CD4-positive, CD25-positive, alpha-beta regulatory T cell (primary cell): ENCODE results near the gene NUAK2. TPM values are rescaled to one million over a fixed set of nuclear protein-coding genes. Genes with fewer than 3 reads are reported as not detected.

Experiments
- ATAC-seq, 2 donors: fragments of 150-1000 bp; cut with Tn5 transposase; one replicate each; pipeline ENCODE4 v1.10.0; 2021; ENCODE audit warnings: low read depth in 2 of 2, moderate number of reproducible peaks in 2 of 2, moderate library complexity in 1 of 2
- DNase-seq, 3 donors: peaks; one replicate each; pipeline versions ENCODE4 v3.0.0 to v3.0.0-alpha.2; 2012 to 2022; ENCODE audit warnings: mixed read lengths in 1 of 3
- H3K27ac ChIP-seq: one replicate; pipeline ENCODE4 v1.7.0; 2013; ENCODE audit warnings: mild to moderate bottlenecking, low read length; ENCODE audit not compliant: insufficient read depth, poor library complexity, severe bottlenecking
- H3K27me3 ChIP-seq: one replicate; pipeline ENCODE4 v1.7.0; 2013; ENCODE audit warnings: low read length; ENCODE audit not compliant: control insufficient read depth, insufficient read depth
- H3K36me3 ChIP-seq: one replicate; pipeline ENCODE4 v1.7.0; 2013; ENCODE audit warnings: mild to moderate bottlenecking, low read length, moderate library complexity; ENCODE audit not compliant: control insufficient read depth, insufficient read depth
- H3K4me1 ChIP-seq: 2 replicates; pipeline ENCODE4 v1.7.0; 2013; ENCODE audit warnings: mild to moderate bottlenecking, low read length; ENCODE audit not compliant: insufficient read depth, control insufficient read depth, poor library complexity, severe bottlenecking
- H3K4me3 ChIP-seq: one replicate; pipeline ENCODE4 v1.7.0; 2013; ENCODE audit warnings: low read depth, mild to moderate bottlenecking, low read length, moderate library complexity
- H3K9me3 ChIP-seq, 2 experiments: 1 replicate in 1 of 2; 2 replicates in 1 of 2; pipeline ENCODE4 v1.7.0; 2013; ENCODE audit warnings: low read length in 2 of 2, mild to moderate bottlenecking in 1 of 2, moderate library complexity in 1 of 2; ENCODE audit not compliant: control insufficient read depth in 2 of 2
- H3K27ac Mint-ChIP-seq, 3 donors: one replicate each; pipeline ENCODE4 v1.8.0; 2020 to 2022; ENCODE audit warnings: mild to moderate bottlenecking in 3 of 3, mixed read lengths in 3 of 3, moderate library complexity in 2 of 3
- H3K27me3 Mint-ChIP-seq: one replicate; pipeline ENCODE4 v1.8.0; 2022; ENCODE audit warnings: mild to moderate bottlenecking, mixed read lengths
- H3K36me3 Mint-ChIP-seq: one replicate; pipeline ENCODE4 v1.8.0; 2020; ENCODE audit warnings: mixed read lengths
- H3K4me1 Mint-ChIP-seq, 4 donors: one replicate each; pipeline ENCODE4 v1.8.0; 2020 to 2022; ENCODE audit warnings: mixed read lengths in 4 of 4, mild to moderate bottlenecking in 1 of 4
- H3K4me3 Mint-ChIP-seq, 4 donors: one replicate each; pipeline ENCODE4 v1.8.0; 2020 to 2022; ENCODE audit warnings: mild to moderate bottlenecking in 4 of 4, mixed read lengths in 4 of 4, moderate library complexity in 3 of 4
- H3K9me3 Mint-ChIP-seq, 7 donors: one replicate each; pipeline ENCODE4 v1.8.0; 2020 to 2022; ENCODE audit warnings: mixed read lengths in 7 of 7, mild to moderate bottlenecking in 3 of 7, moderate library complexity in 2 of 7
- polyA plus RNA-seq, 4 donors: library from polyadenylated mRNA; unstranded; fragments of 300-500 nt; fragmentation: Illumina TruSeq; gene quantifications; one replicate each; pipeline ENCODE4 v1.2.3, GENCODE V29; 2021
- total RNA-seq: library from RNA; stranded (reverse); gene quantifications from one replicate; pipeline ENCODE4 v1.2.3, GENCODE V29; 2022

The NUAK2 gene
- total and polyA plus RNA-seq, 5 donors from 2014 or later: 9.9 to 41.3 (median 18.6) TPM

- H3K27me3 Mint-ChIP-seq: peaks cover 66% of the 10 kb centered on the region
- peaks cover 0 to 3% (median 0%) of the 10 kb centered on the region in 7 donors for H3K9me3 Mint-ChIP-seq
- peak; percentile 10 to 33 (median 33) for DNase-seq
- peak; percentile 41 to 61 for ATAC-seq
- Histone ChIP-seq H3K4me1 (peaks cover 15% of the 10 kb centered on the region), H3K36me3 (no peaks in the 10 kb centered on the region), H3K4me3 (no peak overlapping the region), H3K27ac (no peak overlapping the region), H3K9me3 (no peaks in the 10 kb centered on the region), H3K27me3 (peaks cover 27% of the 10 kb centered on the region)
- peak overlapping the region; percentile 30 to 84 (median 75) for H3K4me3 Mint-ChIP-seq
- peaks cover 0 to 12% (median 4%) of the 10 kb centered on the region in 4 donors for H3K4me1 Mint-ChIP-seq
- peak overlapping the region in 2 of 3 donors; percentile 20 to 39 for H3K27ac Mint-ChIP-seq
- no peaks in the 10 kb centered on the region for H3K36me3 Mint-ChIP-seq
Observed at GRCh38 chr1:205344066-205344928, 22.8 kb upstream of the NUAK2 start.

GRCh38 chr1:205343431-205344065 is 22.0 kb upstream of the NUAK2 start:
- ATAC-seq (no peak), DNase-seq (no peak)
- Mint-ChIP-seq H3K36me3 (no peaks in the 10 kb centered on the region), H3K4me1 (peaks cover 0 to 12% (median 4%) of the 10 kb centered on the region in 4 donors), H3K4me3 (peak overlapping the region in 1 of 4 donors; percentile 68), H3K27me3 (peaks cover 70% of the 10 kb centered on the region), H3K27ac (no peak overlapping the region), H3K9me3 (peaks cover 0 to 3% (median 0%) of the 10 kb centered on the region in 7 donors)
- Histone ChIP-seq H3K27ac (no peak overlapping the region), H3K27me3 (peaks cover 27% of the 10 kb centered on the region), H3K36me3 (no peaks in the 10 kb centered on the region), H3K4me3 (no peak overlapping the region), H3K9me3 (no peaks in the 10 kb centered on the region), H3K4me1 (peaks cover 15% of the 10 kb centered on the region)

GRCh38 chr1:205342986-205343385 is 21.4 kb upstream of the NUAK2 start:
- Histone ChIP-seq H3K4me3 (no peak overlapping the region), H3K36me3 (no peaks in the 10 kb centered on the region), H3K4me1 (peaks cover 15% of the 10 kb centered on the region), H3K27me3 (peaks cover 27% of the 10 kb centered on the region), H3K27ac (no peak overlapping the region), H3K9me3 (no peaks in the 10 kb centered on the region)
- Mint-ChIP-seq H3K27me3 (peaks cover 67% of the 10 kb centered on the region), H3K27ac (no peak overlapping the region), H3K4me3 (peak overlapping the region in 2 of 4 donors; percentile 66 to 74), H3K4me1 (peaks cover 0 to 12% (median 4%) of the 10 kb centered on the region in 4 donors), H3K9me3 (peaks cover 0 to 3% (median 0%) of the 10 kb centered on the region in 7 donors), H3K36me3 (no peaks in the 10 kb centered on the region)
- DNase-seq (no peak), ATAC-seq (no peak)

GRCh38 chr1:205340676-205341075 is 19.1 kb upstream of the NUAK2 start:
- peaks cover 52% of the 10 kb centered on the region for H3K27me3 Mint-ChIP-seq
- H3K27ac Mint-ChIP-seq: no peak overlapping the region

GRCh38 chr1:205339717-205340116 is 18.2 kb upstream of the NUAK2 start:
- DNase-seq (peak in 1 of 3 donors; percentile 51), ATAC-seq (peak; percentile 25 to 32)
- peaks cover 44% of the 10 kb centered on the region for H3K27me3 Mint-ChIP-seq

More at GRCh38 chr1:205340676-205341075, 19.1 kb upstream of the NUAK2 start:
- Histone ChIP-seq H3K4me3 (no peak overlapping the region), H3K27me3 (peaks cover 18% of the 10 kb centered on the region), H3K27ac (no peak overlapping the region), H3K36me3 (no peaks in the 10 kb centered on the region), H3K4me1 (peaks cover 15% of the 10 kb centered on the region), H3K9me3 (no peaks in the 10 kb centered on the region)
- DNase-seq (no peak), ATAC-seq (no peak)
- H3K36me3 Mint-ChIP-seq: no peaks in the 10 kb centered on the region
- H3K4me1 Mint-ChIP-seq: peaks cover 0 to 12% (median 4%) of the 10 kb centered on the region in 4 donors
- H3K4me3 Mint-ChIP-seq: no peak overlapping the region
- peaks cover 0 to 3% (median 0%) of the 10 kb centered on the region in 7 donors for H3K9me3 Mint-ChIP-seq

GRCh38 chr1:205339197-205339702 is 17.7 kb upstream of the NUAK2 start:
- Mint-ChIP-seq H3K27ac (no peak overlapping the region), H3K4me3 (no peak overlapping the region), H3K27me3 (peaks cover 40% of the 10 kb centered on the region), H3K36me3 (no peaks in the 10 kb centered on the region), H3K4me1 (peaks cover 0 to 9% (median under 1%) of the 10 kb centered on the region in 4 donors), H3K9me3 (no peaks in the 10 kb centered on the region)
- H3K36me3 ChIP-seq: no peaks in the 10 kb centered on the region
- DNase-seq: no peak
- no peaks in the 10 kb centered on the region for H3K9me3 ChIP-seq
- no peak for ATAC-seq
- H3K27ac ChIP-seq: no peak overlapping the region
- peaks cover 11% of the 10 kb centered on the region for H3K4me1 ChIP-seq
- H3K27me3 ChIP-seq: peaks cover 7% of the 10 kb centered on the region
- H3K4me3 ChIP-seq: no peak overlapping the region

More at GRCh38 chr1:205339717-205340116, 18.2 kb upstream of the NUAK2 start:
- Histone ChIP-seq H3K36me3 (no peaks in the 10 kb centered on the region), H3K9me3 (no peaks in the 10 kb centered on the region), H3K27ac (no peak overlapping the region), H3K4me3 (no peak overlapping the region), H3K4me1 (peaks cover 15% of the 10 kb centered on the region), H3K27me3 (peaks cover 11% of the 10 kb centered on the region)
- no peaks in the 10 kb centered on the region for H3K36me3 Mint-ChIP-seq
- peaks cover 0 to 13% (median 3%) of the 10 kb centered on the region in 4 donors for H3K4me1 Mint-ChIP-seq
- no peak overlapping the region for H3K4me3 Mint-ChIP-seq
- peaks cover 0 to 1% (median 0%) of the 10 kb centered on the region in 7 donors for H3K9me3 Mint-ChIP-seq
- H3K27ac Mint-ChIP-seq: no peak overlapping the region

GRCh38 chr1:205338011-205338410 is 16.5 kb upstream of the NUAK2 start:
- no peak overlapping the region for H3K4me3 ChIP-seq
- H3K27ac ChIP-seq: no peak overlapping the region
- Mint-ChIP-seq H3K36me3 (no peaks in the 10 kb centered on the region), H3K9me3 (no peaks in the 10 kb centered on the region), H3K27me3 (peaks cover 42% of the 10 kb centered on the region), H3K27ac (no peak overlapping the region), H3K4me1 (peaks cover 0 to 7% (median 0%) of the 10 kb centered on the region in 4 donors), H3K4me3 (no peak overlapping the region)
- no peaks in the 10 kb centered on the region for H3K4me1 ChIP-seq
- no peak for DNase-seq
- ATAC-seq: no peak
- H3K27me3 ChIP-seq: peaks cover 7% of the 10 kb centered on the region
- no peaks in the 10 kb centered on the region for H3K9me3 ChIP-seq
- H3K36me3 ChIP-seq: no peaks in the 10 kb centered on the region
